ENCODE measurements around the gene KRTAP17-1. TPM values are rescaled to one million over a fixed set of nuclear protein-coding genes. Genes with fewer than 3 reads are reported as not detected.

The KRTAP17-1 gene
- total RNA-seq, 3 donors from 2014 or later, result not detected

GRCh38 chr17:41332239-41332638 is 16.7 kb upstream of the KRTAP17-1 start:
- no peak overlapping the region for H3K4me3 ChIP-seq
- TF ChIP-seq CTCF (IDR thresholded peaks at IDR 0.05) (no peak), POLR2A (IDR thresholded peaks at IDR 0.05) (no peak), POLR2AphosphoS5 (IDR thresholded peaks at IDR 0.05) (no peak)
- intact Hi-C loops (cut with DNase I; ENCODE audit: low total_unique reads), result no loop called here
- no peaks in the 10 kb centered on the region for H3K4me1 ChIP-seq
- H3K9me3 ChIP-seq, result no peaks in the 10 kb centered on the region
- DNase-seq (ENCODE audit: low spot score in 2 of 2), result no peak
- no peaks in the 10 kb centered on the region for H3K36me3 ChIP-seq
- no peaks in the 10 kb centered on the region for H3K27me3 ChIP-seq
- no peak overlapping the region for H3K27ac ChIP-seq

- intact Hi-C loops (cut with DNase I; ENCODE audit: low total_unique reads), result no loop called here
- Histone ChIP-seq H3K4me1 (no peaks in the 10 kb centered on the region), H3K27me3 (no peaks in the 10 kb centered on the region), H3K36me3 (no peaks in the 10 kb centered on the region), H3K4me3 (no peak overlapping the region), H3K9me3 (no peaks in the 10 kb centered on the region), H3K27ac (no peak overlapping the region)
- no peak for TF ChIP-seq POLR2AphosphoS5 (IDR thresholded peaks at IDR 0.05)
- no peak for TF ChIP-seq POLR2A (IDR thresholded peaks at IDR 0.05)
- no peak for TF ChIP-seq CTCF (IDR thresholded peaks at IDR 0.05)
- no peak for DNase-seq (ENCODE audit: low spot score in 2 of 2)
Observed at GRCh38 chr17:41331606-41332005, 16.1 kb upstream of the KRTAP17-1 start.

- intact Hi-C loops (cut with DNase I; ENCODE audit: low total_unique reads), result no loop called here
- no peak for DNase-seq (ENCODE audit: low spot score in 2 of 2)
Observed at GRCh38 chr17:41329279-41329948, 13.9 kb upstream of the KRTAP17-1 start.

GRCh38 chr17:41328207-41328606 is 12.7 kb upstream of the KRTAP17-1 start:
- DNase-seq (ENCODE audit: low spot score in 2 of 2), result no peak
- intact Hi-C loops (cut with DNase I; ENCODE audit: low total_unique reads), result no loop called here

More at GRCh38 chr17:41329279-41329948, 13.9 kb upstream of the KRTAP17-1 start:
- no peaks in the 10 kb centered on the region for H3K4me1 ChIP-seq
- no peaks in the 10 kb centered on the region for H3K9me3 ChIP-seq
- H3K36me3 ChIP-seq, result no peaks in the 10 kb centered on the region
- no peak overlapping the region for H3K27ac ChIP-seq
- no peak overlapping the region for H3K4me3 ChIP-seq
- TF ChIP-seq POLR2A (IDR thresholded peaks at IDR 0.05) (no peak), CTCF (IDR thresholded peaks at IDR 0.05) (peak in 2 of 3 donors; percentile 52 to 54)
- H3K27me3 ChIP-seq, result no peaks in the 10 kb centered on the region

More at GRCh38 chr17:41328207-41328606, 12.7 kb upstream of the KRTAP17-1 start:
- Histone ChIP-seq H3K9me3 (no peaks in the 10 kb centered on the region), H3K27me3 (no peaks in the 10 kb centered on the region), H3K4me3 (no peak overlapping the region), H3K4me1 (no peaks in the 10 kb centered on the region), H3K36me3 (no peaks in the 10 kb centered on the region), H3K27ac (no peak overlapping the region)
- no peak for TF ChIP-seq POLR2AphosphoS5 (IDR thresholded peaks at IDR 0.05)
- TF ChIP-seq POLR2A (IDR thresholded peaks at IDR 0.05), result no peak
- TF ChIP-seq CTCF (IDR thresholded peaks at IDR 0.05), result no peak

Measured in breast epithelium (tissue), 4 donors.